Gastroesophageal sphincter (tissue), 4 donors: ENCODE results near the gene ADGRB2. TPM values are rescaled to one million over a fixed set of nuclear protein-coding genes. Genes with fewer than 3 reads are reported as not detected.

Experiments
- ATAC-seq: fragments of 150-250 bp; one replicate; pipeline ENCODE4 v1.9.1; 2016; ENCODE audit warnings: mild to moderate bottlenecking, moderate library complexity
- H3K27ac ChIP-seq, 4 donors: fragments of 200-600 bp; sonication (generic) in 3 of 4; 1 replicate in 3 of 4; 2 replicates in 1 of 4; pipeline ENCODE4 v1.5.1; 2016 to 2019
- H3K27me3 ChIP-seq: fragments of 200-600 bp; sonication (generic); one replicate; pipeline ENCODE4 v1.5.1; 2019
- H3K36me3 ChIP-seq, 2 donors: fragments of 200-600 bp; sonication (generic); one replicate each; pipeline ENCODE4 v1.5.1; 2019; ENCODE audit warnings: control low read depth in 1 of 2
- H3K4me1 ChIP-seq, 3 donors: fragments of 200-600 bp; sonication (generic); 1 replicate in 2 of 3; 2 replicates in 1 of 3; pipeline ENCODE4 v1.5.1; 2016 to 2019; ENCODE audit warnings: control low read depth in 2 of 3
- H3K4me3 ChIP-seq, 2 donors: fragments of 200-600 bp; sonication (generic); one replicate each; pipeline ENCODE4 v1.5.1; 2019; ENCODE audit warnings: mild to moderate bottlenecking in 1 of 2, moderate library complexity in 1 of 2
- H3K9me3 ChIP-seq, 3 donors: fragments of 200-600 bp; sonication (generic); one replicate each; pipeline ENCODE4 v1.5.1; 2017 to 2019; ENCODE audit warnings: control low read depth in 2 of 3
- EP300 ChIP-seq: sonication (generic); formaldehyde crosslinking; IDR thresholded peaks from one replicate; pipeline ENCODE4 v1.6.1; 2017; ENCODE audit warnings: antibody characterized with exemption, mild to moderate bottlenecking
- POLR2A ChIP-seq, 2 donors: fragments of 450-650 bp; IDR thresholded peaks; one replicate each; pipeline ENCODE4 v1.6.1; 2017; ENCODE audit warnings: antibody characterized with exemption in 2 of 2, mild to moderate bottlenecking in 2 of 2, moderate library complexity in 1 of 2
- POLR2AphosphoS5 ChIP-seq: sonication (generic); formaldehyde crosslinking; IDR thresholded peaks from one replicate; pipeline ENCODE4 v1.6.1; 2017; ENCODE audit warnings: antibody characterized with exemption
- WGBS, 2 donors: methylation state at CpG; one replicate each; pipeline ENCODE4 v1.1.5; 2018; ENCODE audit warnings: low coverage in 1 of 2; 5-methylcytosine and 5-hydroxymethylcytosine counted together
- total RNA-seq, 4 donors: library from RNA; depleted of rRNA; stranded (reverse); fragments of >200 nt; gene quantifications; one replicate each; pipeline ENCODE4 v1.1.0, GENCODE V29; 2016
- TF ChIP-seq, protein P1 (sequence below), 4 experiments: fragments of 200-600 bp in 2 of 4; fragments of 450-650 bp in 2 of 4; sonication (generic) in 1 of 4; IDR thresholded peaks; one replicate each; pipeline ENCODE4 v1.5.1; 2017 to 2019; ENCODE audit warnings: antibody characterized with exemption in 4 of 4, mild to moderate bottlenecking in 2 of 4, moderate library complexity in 2 of 4

ADGRB2 gene
- total RNA-seq, 4 donors from 2014 or later, result 1.7 to 6.0 (median 3.2) TPM

DNA sequence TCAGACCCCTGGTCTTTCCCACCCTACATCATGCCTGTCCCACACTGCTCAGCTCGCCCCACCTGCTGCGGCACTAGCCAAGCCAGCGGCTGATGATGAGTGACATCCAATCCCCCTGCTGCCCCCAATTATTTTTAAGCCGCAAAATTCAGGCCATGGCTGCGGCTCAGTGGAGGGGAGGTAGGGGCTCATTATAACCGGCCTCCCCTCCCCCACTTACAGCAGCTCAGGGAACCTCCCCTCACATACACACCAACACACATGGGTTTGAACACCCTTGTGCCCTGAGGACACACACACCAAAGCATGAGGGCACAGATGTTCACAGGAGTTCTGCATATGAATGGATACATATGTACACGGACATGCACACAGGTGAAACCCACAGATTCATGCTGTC, 5.3 kb downstream of the ADGRB2 start:
- ATAC-seq, result no peak
- Histone ChIP-seq H3K9me3 (no peaks in the 10 kb centered on the region), H3K27ac (no peak overlapping the region), H3K4me1 (peaks cover 0 to 48% (median 34%) of the 10 kb centered on the region in 3 donors), H3K36me3 (no peaks in the 10 kb centered on the region), H3K27me3 (peaks cover 28% of the 10 kb centered on the region), H3K4me3 (no peak overlapping the region)
- TF ChIP-seq, protein P1, sequence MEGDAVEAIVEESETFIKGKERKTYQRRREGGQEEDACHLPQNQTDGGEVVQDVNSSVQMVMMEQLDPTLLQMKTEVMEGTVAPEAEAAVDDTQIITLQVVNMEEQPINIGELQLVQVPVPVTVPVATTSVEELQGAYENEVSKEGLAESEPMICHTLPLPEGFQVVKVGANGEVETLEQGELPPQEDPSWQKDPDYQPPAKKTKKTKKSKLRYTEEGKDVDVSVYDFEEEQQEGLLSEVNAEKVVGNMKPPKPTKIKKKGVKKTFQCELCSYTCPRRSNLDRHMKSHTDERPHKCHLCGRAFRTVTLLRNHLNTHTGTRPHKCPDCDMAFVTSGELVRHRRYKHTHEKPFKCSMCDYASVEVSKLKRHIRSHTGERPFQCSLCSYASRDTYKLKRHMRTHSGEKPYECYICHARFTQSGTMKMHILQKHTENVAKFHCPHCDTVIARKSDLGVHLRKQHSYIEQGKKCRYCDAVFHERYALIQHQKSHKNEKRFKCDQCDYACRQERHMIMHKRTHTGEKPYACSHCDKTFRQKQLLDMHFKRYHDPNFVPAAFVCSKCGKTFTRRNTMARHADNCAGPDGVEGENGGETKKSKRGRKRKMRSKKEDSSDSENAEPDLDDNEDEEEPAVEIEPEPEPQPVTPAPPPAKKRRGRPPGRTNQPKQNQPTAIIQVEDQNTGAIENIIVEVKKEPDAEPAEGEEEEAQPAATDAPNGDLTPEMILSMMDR (IDR thresholded peaks at IDR 0.05), result no peak
- TF ChIP-seq POLR2AphosphoS5 (no peak), POLR2A (IDR thresholded peaks at IDR 0.05) (no peak), EP300 (no peak)
- WGBS, 2 donors, result 80 to 87% methylated on average over 1 to 5 of the region's 7 CpGs

DNA sequence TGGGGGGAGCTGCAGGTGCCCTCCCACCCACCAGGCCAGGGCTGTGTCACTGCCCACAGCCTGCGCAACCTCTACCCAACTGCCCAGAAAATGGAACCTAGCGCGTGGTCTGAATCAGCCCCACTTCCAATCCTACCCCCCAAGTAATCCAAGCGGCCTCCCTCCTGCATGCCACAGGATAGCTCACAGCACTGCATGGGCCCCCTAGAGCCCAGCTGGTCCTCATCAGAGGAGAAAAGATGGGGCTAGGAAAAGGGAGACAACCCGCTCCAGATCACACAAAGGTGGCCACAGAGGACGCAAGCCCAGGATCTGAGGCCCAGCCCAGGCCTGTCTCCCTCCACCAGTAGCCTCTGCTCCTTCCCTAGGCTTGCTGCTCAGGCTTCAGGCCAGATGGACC, 6.2 kb downstream of the ADGRB2 start:
- WGBS, 2 donors, result 79% methylated on average over 3 of the region's 6 CpGs; no CpG with 5 or more reads in 1 of the 2 donors

DNA sequence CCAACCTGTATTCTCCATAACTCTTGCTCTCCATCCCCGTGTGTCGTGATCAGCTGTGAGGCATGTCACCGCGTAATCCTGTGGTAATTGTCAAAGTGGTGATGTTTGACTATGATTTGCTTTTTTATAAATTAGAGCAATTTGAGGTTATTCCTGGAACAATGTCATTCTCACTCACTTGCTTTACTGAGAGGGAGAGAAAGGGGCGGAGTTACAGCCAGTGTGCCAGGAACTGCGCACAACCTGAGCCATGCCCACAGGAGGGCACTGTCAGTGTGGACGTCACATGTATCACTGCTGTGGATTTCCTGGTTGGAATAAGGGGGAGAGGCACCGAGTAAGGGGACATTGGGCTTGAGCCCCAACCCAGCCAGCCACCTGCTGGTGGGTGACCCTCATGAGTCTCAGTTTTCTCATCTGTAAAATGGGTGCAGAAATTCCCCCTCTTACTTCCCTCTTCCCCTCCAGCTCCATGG, 6.9 kb downstream of the ADGRB2 start:
- Histone ChIP-seq H3K4me1 (peaks cover 0 to 37% (median 22%) of the 10 kb centered on the region in 3 donors), H3K36me3 (no peaks in the 10 kb centered on the region), H3K27me3 (peaks cover 15% of the 10 kb centered on the region), H3K4me3 (no peak overlapping the region), H3K9me3 (no peaks in the 10 kb centered on the region), H3K27ac (no peak overlapping the region)
- TF ChIP-seq POLR2A (IDR thresholded peaks at IDR 0.05) (no peak), POLR2AphosphoS5 (no peak), EP300 (no peak)
- TF ChIP-seq, protein P1 (IDR thresholded peaks at IDR 0.05), result no peak
- ATAC-seq, result no peak
- whole genome bisulfite sequencing, 2 donors, result 88 to 97% methylated on average over 4 to 5 of the region's 8 CpGs

More for the DNA sequence above, 6.2 kb downstream of the ADGRB2 start:
- no peak for ATAC-seq
- Histone ChIP-seq H3K27me3 (peaks cover 20% of the 10 kb centered on the region), H3K4me3 (no peak overlapping the region), H3K36me3 (no peaks in the 10 kb centered on the region), H3K4me1 (peaks cover 0 to 45% (median 30%) of the 10 kb centered on the region in 3 donors), H3K9me3 (no peaks in the 10 kb centered on the region), H3K27ac (no peak overlapping the region)
- TF ChIP-seq EP300, result no peak
- no peak for TF ChIP-seq POLR2A (IDR thresholded peaks at IDR 0.05)
- TF ChIP-seq, protein P1 (IDR thresholded peaks at IDR 0.05), result no peak
- TF ChIP-seq POLR2AphosphoS5, result no peak

DNA sequence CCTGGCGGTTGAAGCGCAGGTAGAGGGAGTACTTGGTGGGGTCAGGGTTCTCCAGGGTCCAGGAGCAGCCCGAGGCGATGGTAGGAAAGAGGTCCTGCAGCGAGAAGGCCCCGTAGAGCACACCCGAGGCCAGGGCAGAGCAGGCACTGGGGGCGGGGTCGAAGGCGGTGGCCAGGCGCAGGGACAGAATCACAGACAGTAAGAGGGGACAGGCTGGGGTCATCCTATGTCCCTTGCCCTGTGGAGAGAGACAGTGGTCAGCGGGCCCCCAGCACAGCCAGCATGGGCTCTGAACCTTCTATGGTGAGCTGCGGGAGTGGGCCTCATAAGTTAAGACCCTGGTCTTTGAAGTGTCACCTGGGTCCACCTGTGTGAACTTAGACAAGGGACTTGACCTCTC, 7.6 kb downstream of the ADGRB2 start:
- Histone ChIP-seq H3K4me3 (no peak overlapping the region), H3K9me3 (no peaks in the 10 kb centered on the region), H3K36me3 (no peaks in the 10 kb centered on the region), H3K27me3 (peaks cover 13% of the 10 kb centered on the region), H3K27ac (no peak overlapping the region), H3K4me1 (peaks cover 0 to 31% (median 15%) of the 10 kb centered on the region in 3 donors)
- TF ChIP-seq, protein P1 (IDR thresholded peaks at IDR 0.05), result no peak
- TF ChIP-seq EP300 (no peak), POLR2AphosphoS5 (no peak), POLR2A (IDR thresholded peaks at IDR 0.05) (no peak)
- ATAC-seq, result no peak
- WGBS, 2 donors, result 94 to 100% methylated on average over 2 to 7 of the region's 13 CpGs

GRCh38 chr1:31755850-31756492, 8.2 kb downstream of the ADGRB2 start:
- TF ChIP-seq, protein P1 (IDR thresholded peaks at IDR 0.05), result no peak
- TF ChIP-seq EP300 (no peak), POLR2AphosphoS5 (no peak), POLR2A (IDR thresholded peaks at IDR 0.05) (no peak)
- Histone ChIP-seq H3K4me1 (peaks cover 0 to 24% (median 9%) of the 10 kb centered on the region in 3 donors), H3K36me3 (no peaks in the 10 kb centered on the region), H3K4me3 (no peak overlapping the region), H3K27me3 (peaks cover 9% of the 10 kb centered on the region), H3K27ac (no peak overlapping the region), H3K9me3 (no peaks in the 10 kb centered on the region)
- 83 to 90% methylated on average over 1 to 3 of the region's 30 CpGs for WGBS, 2 donors
- ATAC-seq, result no peak
